ENCODE measurements around the gene RIBC2. TPM values are rescaled to one million over a fixed set of nuclear protein-coding genes. Genes with fewer than 3 reads are reported as not detected.
"Not testable (repeated sequence)": the region's sequence is repeated elsewhere in the genome, so short reads cannot be mapped to it uniquely, and the experiment has no call there.

The RIBC2 gene
- total RNA-seq, 1 donor from 2014 or later: not detected

DNA sequence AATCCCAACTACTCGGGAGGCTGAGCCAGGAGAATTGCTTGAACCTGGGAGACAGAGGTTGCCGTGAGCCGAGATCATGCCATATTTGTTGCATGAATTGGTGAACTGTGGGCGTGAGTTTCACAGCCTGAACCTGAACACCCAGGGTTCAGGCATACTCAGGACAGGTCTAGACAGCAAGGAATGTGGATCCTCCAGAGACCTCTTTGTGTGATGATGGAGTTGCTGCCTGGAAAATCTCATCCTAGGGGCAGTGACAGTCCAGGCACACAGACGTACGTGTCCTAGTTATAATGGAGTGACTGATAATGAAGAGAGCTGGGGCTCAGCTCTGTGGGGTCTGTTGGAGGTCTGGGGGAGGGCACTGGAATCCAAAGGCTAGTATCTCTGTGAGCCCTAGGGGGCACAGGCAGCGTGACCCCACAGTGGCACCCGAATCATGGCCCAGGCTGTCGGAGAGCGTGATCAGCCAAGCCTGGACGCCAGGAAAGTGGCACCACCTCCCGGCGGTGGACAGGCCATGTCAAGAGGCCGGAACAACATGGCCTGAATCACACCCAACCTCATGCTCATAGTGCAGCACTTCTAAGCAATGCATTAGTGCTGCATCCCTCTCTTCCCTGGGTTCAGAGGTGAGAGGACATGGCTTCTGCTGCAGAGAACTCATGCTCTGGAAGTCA is 31.7 kb downstream of the RIBC2 start:
- DNase-seq (ENCODE audit: low spot score): no peak
- intact Hi-C loops (cut with DNase I): no loop called here

DNA sequence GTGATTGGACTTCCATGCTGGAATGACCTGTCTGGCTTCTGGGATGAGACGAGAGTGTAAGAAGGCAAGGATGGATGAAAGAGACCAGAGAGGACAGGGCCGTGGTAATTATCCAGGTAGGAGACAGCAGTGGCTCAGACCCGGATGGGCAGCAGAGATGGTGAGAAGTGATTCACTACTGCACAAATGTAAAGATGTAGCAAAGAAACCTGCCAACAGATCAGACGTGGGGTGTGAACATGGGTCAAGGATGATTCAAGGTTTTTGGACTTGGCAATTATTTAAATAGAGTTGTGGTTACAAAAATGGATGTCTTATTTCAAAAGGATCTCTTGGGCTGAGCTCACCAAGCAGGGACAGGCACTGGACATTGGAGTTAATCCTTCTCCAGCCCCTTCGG is 32.7 kb downstream of the RIBC2 start:
- intact Hi-C loops (cut with DNase I): no loop called here
- DNase-seq (ENCODE audit: low spot score): no peak

DNA sequence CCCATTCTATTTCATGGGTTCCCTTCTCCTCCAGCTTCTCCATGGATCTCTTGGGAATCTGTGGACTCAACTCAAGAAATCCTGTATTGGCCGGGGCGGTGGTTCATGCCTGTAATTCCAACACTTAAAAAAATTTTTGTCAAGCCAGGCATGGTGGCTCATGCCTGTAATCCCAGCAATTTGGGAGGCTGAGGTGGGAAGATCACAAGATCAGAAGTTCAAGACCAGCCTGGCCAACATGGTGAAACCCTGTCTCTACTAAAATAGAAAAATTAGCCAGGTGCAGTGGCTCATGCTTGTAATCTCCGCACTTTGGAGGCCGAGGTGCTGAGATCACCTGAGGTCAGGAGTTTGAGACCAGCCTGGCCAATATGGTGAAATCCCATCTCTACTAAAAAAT is 34.1 kb downstream of the RIBC2 start:
- DNase-seq (ENCODE audit: low spot score); intact Hi-C loops (cut with DNase I): not testable (repeated sequence)

DNA sequence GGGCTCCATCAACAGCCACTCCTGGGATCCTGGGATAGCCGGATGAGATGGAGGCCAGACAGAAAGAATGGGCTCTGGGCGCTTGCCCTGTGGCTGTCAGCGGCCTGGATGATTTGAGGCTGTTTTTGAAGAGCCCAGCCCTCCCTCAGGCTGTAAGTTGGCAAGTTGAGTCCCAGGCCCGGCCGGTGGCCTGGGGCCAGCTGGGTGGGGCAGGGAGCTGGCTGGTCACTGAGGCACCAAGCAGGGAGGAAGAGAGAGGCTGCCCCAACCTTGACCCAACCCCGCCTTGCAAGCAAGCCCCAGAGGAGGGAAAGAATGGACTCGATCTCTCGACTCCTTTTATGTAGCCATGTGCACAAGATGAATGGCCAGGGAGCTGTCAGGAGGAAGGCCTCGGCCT is 34.9 kb downstream of the RIBC2 start:
- intact Hi-C loops (cut with DNase I): no loop called here
- no peak for DNase-seq (ENCODE audit: low spot score)

DNA sequence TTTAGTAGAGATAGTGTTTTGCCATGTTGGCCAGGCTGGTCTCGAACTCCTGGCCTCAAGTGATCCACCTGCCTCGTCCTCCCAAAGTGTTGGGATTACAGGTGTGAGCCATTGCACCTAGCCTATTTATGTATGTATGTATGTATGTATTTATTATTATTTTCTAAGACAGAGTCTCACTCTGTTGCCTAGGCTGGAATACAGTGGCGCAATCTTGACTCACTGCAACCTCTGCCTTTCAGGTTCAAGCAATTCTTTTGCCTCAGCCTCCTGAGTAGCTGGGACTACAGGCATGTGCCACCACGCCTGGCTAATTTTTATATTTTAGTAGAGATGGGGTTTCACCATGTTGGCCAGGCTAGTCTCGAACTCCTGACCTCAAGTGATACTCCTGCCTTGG is 35.9 kb downstream of the RIBC2 start:
- intact Hi-C loops (cut with DNase I); DNase-seq (ENCODE audit: low spot score): not testable (repeated sequence)

DNA sequence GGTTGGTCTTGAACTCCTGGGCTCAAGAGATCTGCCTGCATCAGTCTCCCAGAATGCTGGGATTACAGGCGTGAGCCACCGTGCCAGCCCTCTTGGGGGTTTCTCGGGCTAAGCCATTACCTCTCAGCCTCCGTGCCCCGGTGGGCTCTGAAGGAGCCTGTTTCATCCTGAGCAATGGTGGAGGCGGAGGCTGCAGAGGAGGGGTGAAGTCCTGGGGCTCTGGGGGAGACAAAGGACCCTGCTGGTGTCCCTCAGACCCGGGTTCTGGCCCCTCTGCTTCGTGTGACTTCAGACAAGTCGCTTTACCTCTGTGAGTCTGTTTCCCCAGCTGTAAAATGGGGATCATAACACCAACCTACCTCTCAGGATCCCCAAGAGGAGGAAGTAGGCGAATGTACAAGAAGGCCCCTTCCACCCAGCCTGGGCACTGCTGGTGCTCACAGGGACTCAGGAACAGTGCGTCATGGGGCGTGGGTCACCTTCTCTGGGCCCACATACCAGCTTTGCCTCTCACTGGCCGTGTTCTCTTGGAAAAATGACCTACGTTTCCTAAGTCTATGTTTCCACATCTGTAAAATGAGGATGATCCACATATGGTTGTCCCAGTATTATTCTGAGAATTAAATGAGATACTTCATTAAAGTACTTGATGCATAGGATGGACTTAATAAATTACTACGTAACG is 36.8 kb downstream of the RIBC2 start:
- intact Hi-C loops (cut with DNase I): loop anchor here (5.0 kb wide), 1 partner anchor 62 kb away; no protein-coding TSS in a partner anchor
- DNase-seq (ENCODE audit: low spot score): no peak

DNA sequence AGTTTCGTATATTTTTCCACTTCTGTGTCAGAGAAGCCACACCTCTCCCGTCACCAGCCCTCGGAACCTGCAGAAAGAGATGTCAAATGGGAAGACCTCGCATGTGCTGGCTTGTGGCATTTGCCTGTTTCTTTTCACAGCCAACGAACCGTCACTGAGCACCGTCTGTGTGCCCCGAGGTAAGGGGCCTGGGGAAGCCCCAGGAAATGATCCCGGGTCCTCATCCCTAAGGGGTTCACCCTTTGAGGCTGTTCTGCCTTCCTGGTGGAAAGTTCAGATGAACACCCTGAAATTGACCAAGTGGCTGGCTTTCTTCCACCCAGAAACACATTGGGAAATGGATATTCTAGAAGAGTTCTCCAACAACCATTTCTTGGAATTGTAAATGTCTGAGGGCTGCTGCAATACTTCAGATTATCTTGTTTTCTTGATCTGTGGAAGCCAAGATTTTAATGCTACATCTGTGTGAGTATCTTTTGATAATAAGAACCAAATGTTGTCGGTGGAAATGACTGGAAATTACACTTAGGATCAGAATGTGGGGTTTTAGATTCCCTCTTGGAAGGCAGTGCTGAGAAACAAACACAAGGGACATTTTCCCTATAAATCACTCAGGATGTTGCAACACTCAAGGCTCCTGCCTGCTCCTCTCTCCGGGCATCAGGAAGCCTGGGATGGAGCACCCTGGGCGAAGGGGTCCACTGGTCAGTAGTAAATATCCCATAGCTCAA is 37.6 kb downstream of the RIBC2 start:
- DNase-seq (ENCODE audit: low spot score): no peak
- intact Hi-C loops (cut with DNase I): loop anchor here (5.0 kb wide), 1 partner anchor 61 kb away; no protein-coding TSS in a partner anchor

DNA sequence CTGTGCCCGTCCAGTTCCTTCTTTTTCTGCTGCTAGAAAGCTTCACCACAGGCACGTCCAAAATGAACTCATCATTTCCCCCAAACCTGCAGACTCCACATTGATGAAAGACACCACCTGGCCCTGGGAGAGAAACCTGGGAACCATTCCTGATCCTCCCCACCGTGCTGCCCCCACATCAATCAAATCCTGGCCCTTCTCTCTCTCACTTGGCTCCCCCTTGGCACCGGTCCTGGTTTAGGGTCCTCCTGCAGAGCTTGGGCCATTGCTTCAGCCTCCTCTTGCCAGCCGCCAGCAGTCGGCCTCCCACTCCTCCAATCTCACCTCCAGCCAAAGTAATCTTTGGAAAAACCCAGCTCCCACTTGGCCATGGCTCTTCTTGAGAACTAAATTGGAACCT is 38.5 kb downstream of the RIBC2 start:
- intact Hi-C loops (cut with DNase I): loop anchor here (5.0 kb wide), 1 partner anchor 60 kb away; no protein-coding TSS in a partner anchor
- DNase-seq (ENCODE audit: low spot score): no peak

DNA sequence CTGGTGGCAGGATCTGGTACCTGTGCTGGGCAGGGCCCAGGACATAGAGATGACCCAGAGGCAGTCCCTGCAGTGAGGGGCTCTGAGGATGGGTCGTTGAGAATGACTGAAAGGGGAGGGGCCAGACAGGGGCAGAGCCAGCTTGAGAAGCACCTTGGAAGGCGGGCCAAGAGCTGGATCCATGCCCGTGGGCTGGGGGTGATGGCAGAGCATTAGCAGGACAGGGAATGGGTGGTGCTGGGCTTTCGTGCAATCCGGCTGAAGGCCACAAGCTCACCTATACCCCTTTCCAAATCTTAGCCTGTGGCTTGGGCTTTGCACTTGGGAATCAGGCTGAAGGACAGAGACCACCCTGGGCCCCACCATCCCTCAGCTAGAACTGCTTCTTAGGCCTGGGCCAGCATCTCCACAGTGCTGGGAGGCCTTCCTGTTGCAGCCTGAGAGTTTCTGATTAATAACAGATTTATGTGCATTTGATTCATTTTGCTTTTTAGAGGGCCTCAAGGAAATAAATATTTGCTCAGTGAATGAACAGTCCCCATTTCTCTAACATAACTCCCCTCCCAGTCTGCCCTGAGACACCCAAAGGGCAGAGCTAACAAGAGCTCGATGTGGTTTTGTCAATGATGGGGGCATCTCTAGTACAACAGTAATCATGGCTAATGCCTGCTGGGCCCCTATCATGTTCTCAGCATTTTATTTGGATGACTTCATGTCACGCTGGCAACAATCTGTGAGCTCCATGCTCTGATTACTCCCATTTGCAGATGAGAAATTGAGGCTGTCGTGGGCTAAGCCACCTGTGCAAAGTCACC is 39.3 kb downstream of the RIBC2 start:
- no peak for DNase-seq (ENCODE audit: low spot score)
- intact Hi-C loops (cut with DNase I): loop anchor here (5.0 kb wide), 1 partner anchor 60 kb away; no protein-coding TSS in a partner anchor

DNA sequence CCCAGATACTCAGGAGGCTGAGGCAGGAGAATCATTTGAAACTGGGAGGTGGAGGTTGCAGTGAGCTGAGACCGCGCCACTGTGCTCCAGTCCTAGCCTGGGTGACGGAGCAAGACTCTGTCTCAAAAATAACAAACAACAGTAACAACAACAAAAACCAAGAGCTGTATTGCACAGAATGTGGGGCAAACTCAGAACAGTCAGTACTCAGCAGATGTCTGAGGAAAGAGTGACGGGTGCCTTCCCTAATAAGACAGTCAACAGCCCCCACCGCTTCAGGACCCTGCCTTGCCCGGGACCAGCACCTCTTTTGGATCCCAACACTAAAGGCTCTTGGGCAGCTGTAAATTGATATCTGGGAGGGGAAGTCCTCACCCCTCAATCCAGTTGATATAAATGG is 40.3 kb downstream of the RIBC2 start:
- DNase-seq (ENCODE audit: low spot score): no peak
- intact Hi-C loops (cut with DNase I): loop anchor here (5.0 kb wide), 1 partner anchor 59 kb away; no protein-coding TSS in a partner anchor

DNA sequence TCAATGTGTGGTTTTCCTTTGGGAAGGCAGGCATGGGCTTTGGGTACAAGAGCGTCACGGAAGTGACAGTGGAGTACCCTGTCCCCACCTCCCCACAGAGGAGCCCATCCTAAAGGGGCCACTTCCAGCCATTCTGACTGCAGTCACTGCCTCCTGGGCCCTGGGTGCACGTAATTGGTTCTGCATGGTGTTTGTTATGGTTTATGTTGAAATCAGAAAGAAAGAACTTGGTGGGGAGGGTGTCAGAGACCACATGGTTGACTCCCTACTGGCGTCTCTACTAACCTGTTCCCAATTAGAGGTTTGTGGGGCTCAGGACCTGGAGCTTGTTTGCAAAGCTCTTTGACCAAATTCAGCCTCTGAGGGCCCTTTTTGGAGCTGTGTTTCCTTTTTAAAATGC is 40.8 kb downstream of the RIBC2 start:
- DNase-seq (ENCODE audit: low spot score): no peak
- intact Hi-C loops (cut with DNase I): loop anchor here (5.0 kb wide), 1 partner anchor 58 kb away; no protein-coding TSS in a partner anchor

DNA sequence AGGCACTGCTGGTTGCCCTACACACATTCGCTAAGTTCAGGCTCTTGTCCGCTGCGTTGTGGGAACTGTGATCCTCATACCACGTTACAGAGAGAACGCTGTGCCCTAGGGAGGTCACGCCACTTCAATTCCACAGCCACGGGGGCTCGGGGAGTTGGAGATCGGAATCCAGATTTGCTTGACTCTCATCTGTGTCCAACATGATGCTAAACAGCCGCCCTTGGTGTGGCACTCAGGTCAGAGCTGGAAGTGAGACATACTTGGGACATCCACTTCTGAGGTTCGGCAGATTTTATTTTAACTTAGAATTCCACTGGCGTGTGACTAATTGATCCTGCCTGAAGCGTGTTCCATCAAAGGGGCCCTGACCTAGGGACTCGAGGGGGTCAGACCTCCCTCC is 41.7 kb downstream of the RIBC2 start:
- no peak for DNase-seq (ENCODE audit: low spot score)
- intact Hi-C loops (cut with DNase I): no loop called here

DNA sequence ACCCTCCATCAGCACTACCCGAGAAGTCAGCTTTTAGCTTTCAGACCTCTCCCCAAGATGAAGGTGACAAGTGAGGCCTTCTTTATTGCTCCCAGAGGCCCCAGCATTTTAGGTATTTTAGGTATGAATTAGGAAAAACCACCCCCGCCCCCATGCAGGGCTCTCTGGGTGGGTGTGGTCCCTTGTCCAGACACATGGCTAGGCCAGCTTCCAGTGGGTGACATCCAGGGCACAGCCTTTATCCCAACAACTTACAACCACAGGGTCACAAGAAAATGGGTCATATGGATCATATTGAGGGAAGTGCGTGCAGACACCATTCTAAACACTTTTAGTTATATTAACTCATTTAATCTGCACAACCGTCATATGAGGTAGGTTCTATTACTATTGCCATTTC is 42.1 kb downstream of the RIBC2 start:
- DNase-seq (ENCODE audit: low spot score): no peak
- intact Hi-C loops (cut with DNase I): no loop called here

DNA sequence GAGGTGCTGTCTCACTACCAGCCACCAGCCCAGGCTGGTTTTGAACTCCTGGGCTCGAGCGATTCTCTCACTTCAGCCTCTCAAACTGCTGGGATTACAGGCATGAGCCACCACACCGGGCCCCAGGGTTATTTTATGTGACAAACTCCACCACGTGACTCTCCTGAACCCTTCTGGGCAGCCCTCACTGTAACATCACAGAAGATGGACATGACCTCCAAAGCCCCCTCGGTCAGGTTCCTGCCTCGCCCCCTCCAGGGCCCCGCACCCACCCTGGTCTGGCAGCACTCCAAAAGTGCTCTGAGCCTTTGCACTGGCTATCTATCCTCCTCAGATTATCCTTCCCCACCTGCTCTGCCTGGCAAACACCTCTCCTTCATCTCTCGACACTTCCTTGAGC is 43.3 kb downstream of the RIBC2 start:
- intact Hi-C loops (cut with DNase I): no loop called here
- DNase-seq (ENCODE audit: low spot score): no peak

DNA sequence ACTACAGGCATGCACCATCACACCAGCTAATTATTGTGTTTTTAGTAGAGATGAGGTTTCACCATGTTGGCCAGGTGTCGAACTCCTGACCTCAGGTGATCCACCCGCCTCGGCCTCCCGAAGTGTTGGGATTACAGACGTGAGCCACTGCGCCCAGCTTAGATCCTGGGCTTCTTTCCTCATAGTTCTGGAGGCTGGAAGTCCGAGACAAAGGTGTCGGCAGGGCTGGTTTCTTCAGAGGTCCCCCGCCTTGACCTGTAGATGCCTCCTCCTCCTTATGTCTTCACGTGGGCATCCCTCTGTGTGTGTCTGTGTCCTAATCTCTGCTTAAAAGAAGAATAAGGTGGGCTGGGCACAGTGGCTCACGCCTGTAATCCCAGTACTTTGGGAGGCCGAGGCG is 45.0 kb downstream of the RIBC2 start:
- DNase-seq (ENCODE audit: low spot score): no peak
- intact Hi-C loops (cut with DNase I): no loop called here

DNA sequence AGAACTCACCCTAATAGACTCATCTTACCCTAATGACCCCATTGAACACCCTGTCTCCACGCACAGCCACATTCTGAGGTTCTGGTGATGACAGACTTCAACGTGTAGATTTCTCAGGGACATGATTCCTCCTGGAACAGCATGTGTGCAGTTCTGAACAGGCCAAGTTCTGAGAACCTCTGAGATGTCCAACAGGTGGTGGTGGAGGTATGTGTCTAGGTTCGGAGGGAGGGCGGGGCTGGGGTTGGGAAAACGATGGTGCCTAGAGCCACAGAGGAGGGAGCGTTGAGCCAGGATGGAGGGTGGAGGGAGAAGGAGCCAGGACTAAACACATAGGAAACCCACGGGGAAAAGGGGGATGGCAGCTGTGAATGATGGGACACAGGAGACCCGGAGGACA is 45.7 kb downstream of the RIBC2 start:
- intact Hi-C loops (cut with DNase I): no loop called here
- DNase-seq (ENCODE audit: low spot score): no peak

DNA sequence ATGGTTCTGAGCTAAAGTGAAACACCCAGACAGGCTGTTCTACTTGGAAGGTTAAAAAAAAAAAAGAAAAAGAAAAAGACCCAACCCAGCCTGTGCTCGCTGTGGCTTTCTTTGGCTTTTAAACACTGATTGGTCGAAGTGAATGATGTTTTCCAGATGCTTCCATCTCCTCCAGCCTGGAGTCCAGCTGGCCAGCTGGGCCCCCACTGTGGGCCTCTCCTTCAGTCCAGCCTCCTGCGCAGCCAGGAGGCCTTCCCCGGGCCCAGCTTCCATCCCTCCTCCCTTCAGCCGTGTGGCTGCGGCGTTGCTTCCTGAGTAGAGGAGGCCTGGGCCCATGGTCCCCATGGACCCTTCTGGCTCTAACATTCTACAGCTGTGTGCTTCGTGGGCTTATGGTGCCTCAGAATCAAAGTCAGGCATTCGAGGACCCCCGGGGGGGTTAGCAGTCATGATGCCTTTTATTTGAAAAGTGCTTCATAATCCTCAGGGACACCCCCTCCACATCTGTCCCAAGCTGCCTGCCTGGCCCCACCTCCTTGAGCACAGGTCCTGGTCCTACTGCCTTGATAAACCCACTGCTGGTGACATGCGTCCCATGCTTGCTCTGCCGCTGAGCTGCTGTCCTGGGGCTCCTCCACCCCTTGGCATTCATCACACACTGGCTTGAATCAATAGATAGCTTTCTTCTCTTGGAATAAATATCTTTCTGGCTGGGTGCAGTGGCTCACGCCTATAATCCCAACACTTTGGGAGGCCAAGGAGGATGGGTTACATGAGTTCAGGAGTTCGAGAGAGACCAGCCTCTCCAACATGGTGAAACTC is 47.0 kb downstream of the RIBC2 start:
- no peak for DNase-seq (ENCODE audit: low spot score)
- intact Hi-C loops (cut with DNase I): no loop called here

DNA sequence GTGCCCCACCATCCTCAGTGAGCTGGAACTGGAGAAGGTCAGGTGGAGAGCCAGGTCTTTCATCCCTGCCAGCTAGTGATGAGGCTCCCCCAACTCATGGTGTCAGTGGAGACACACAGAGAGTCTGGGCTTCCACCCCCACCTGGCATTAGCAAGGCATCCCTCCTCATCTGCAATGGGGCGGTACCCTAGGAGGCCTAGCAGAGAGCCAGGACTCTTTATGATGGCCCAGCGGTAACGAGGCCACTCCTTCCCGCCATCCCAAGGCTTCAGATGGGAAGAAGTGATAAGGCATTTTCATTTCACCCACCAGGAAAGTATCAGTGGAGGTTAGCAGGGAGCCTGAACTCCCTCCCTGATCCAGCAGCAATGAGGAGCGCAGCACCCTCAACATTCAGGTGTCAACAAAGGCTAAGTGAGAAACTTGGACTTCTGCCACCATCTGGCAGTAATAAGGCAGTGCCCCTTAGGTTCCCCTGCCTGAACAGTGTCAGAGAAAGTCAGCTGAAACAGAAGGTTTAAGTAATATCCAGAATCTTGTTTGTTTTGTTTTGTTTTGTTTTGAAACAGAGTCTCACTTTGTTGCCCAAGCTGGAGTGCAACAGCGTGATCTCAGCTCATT is 48.7 kb downstream of the RIBC2 start:
- intact Hi-C loops (cut with DNase I): no loop called here
- no peak for DNase-seq (ENCODE audit: low spot score)
